ENCODE data around the gene CEP250.
"Not testable (repeated sequence)": the region's sequence is repeated elsewhere in the genome, so short reads cannot be mapped to it uniquely, and the experiment has no call there.

The CEP250 gene

GRCh38 chr20:35457539-35457938 lies 2.1 kb downstream of the CEP250 start:
- not testable (repeated sequence) for DNase-seq (ENCODE audit: low spot score)

- DNase-seq (ENCODE audit: low spot score): no peak
Observed at GRCh38 chr20:35458388-35458787, 3.0 kb downstream of the CEP250 start.

DNA sequence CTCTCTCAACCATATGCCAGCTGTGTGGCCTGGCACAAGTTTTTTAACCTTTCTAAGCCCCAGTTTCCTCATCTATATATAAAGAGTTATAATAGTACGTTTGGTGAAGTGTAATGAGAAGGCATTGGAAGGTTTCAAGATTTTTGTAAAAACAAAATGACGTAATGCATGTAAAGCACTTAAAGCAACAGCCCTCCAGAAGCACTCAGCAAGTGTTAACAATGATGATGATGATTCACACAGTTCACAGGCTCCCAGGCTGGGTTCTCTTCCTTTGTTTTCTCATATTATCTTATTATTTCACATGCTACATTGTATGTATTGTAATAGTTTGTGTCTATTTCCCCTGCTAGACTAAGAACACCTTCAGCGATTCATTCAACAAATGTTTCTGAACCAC lies 6.2 kb downstream of the CEP250 start:
- no peak for DNase-seq (ENCODE audit: low spot score)

GRCh38 chr20:35462351-35462750 lies 7.0 kb downstream of the CEP250 start:
- no peak for DNase-seq (ENCODE audit: low spot score)

- DNase-seq (ENCODE audit: low spot score): peak; percentile 67
Observed at GRCh38 chr20:35463455-35464300, 8.3 kb downstream of the CEP250 start.

DNA sequence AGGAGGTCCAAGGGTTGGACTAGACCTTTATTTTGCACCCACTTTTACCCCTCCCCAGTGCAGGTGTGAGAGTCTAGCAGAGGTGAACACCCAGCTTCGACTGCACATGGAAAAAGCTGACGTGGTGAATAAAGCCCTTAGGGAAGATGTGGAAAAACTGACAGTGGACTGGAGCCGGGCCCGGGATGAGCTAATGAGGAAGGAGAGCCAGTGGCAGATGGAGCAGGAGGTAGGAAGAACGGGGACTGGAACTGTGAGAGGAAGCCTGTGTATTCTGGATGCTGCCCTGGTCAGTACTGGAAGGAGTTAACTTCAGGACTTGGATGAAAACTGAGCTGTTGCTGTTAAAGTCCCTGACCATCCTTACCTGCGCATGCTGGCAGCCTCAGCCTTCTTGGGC lies 10.6 kb downstream of the CEP250 start:
- no peak for DNase-seq (ENCODE audit: low spot score)

GRCh38 chr20:35466856-35467255 lies 11.5 kb downstream of the CEP250 start:
- no peak for DNase-seq (ENCODE audit: low spot score)

GRCh38 chr20:35467339-35468224 lies 12.2 kb downstream of the CEP250 start:
- DNase-seq (ENCODE audit: low spot score): peak; percentile 56

DNA sequence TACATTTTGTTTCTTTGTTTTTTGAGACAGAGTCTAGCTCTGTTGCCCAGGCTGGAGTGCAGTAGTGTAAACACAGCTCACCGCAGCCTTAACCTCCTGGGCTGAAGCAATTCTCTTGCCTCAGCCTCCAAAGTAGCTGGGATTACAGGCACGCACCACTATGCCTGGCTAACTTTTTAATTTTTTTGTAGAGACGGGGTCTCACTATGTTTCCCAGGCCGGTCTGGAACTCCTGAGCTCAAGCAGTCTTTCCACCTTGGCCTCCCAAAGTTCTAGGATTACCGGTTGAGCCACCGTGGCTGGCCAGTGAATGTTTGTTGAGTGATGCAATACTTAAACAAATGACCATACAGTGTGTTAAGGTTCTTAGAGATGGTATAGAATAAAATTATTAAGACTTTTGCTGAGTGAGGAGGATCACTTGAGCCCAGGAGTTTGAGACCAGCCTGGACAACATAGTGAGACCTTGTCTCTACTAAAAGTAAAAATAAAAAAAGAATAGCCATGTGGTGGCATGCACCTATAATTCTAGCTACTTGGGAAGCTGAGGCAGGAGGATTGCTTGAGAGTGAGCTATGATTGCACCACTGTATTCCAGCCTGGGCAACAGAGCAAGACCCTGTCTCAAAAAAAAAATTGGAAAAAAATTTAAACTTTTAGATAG lies 13.4 kb downstream of the CEP250 start:
- no peak for DNase-seq (ENCODE audit: low spot score)

DNA sequence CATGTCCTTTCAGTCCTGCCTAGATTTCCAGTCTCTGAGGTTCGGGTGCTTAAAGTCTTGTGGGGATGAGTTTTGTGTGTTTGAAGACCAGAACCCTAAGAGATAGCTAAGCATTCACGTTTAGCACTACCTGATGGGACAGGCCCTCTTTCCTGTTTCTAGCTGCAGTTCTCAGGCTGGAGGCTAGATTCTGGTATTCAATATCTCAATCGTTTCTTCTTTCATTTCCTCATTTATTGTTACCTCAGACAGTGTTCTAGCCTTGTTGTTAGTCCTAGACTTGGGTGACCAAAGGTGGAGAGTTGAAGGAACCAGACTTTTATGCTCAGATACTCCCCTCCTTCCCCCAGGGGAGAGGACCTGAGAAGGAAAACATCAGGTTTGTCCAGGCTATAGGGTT lies 16.8 kb downstream of the CEP250 start:
- DNase-seq (ENCODE audit: low spot score): no peak

GRCh38 chr20:35473684-35474083 lies 18.3 kb downstream of the CEP250 start:
- no peak for DNase-seq (ENCODE audit: low spot score)

DNA sequence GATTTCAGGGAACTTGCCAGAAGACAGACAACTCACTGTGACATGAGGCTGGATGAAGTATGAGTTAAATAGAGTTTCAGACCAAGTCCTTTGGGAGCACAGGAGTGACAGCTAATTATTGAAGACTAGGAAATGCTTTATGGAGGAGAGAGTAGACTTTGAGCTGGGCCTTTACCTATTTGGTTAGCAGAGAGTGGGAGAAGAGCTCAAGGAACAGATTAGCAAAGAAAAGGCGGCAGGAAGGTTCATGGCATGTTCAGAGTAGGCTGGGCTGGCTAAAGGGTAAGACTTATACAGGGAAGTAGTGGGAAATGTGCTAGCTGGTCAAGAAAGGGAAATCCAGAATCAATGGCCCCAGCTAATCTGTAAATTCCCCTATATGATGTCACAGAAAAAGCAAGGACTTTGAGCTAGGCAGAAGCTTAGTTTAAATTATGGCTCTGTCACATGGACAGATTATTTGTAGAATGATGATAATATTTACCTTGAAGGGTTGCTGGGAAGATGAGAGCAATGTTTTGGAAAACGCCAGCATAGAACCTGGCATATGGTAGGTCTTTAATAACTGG lies 19.0 kb downstream of the CEP250 start:
- no peak for DNase-seq (ENCODE audit: low spot score)

- DNase-seq (ENCODE audit: low spot score): no peak
Observed at GRCh38 chr20:35476288-35476687, 20.9 kb downstream of the CEP250 start.

GRCh38 chr20:35478804-35479472 lies 23.5 kb downstream of the CEP250 start:
- no peak for DNase-seq (ENCODE audit: low spot score)

DNA sequence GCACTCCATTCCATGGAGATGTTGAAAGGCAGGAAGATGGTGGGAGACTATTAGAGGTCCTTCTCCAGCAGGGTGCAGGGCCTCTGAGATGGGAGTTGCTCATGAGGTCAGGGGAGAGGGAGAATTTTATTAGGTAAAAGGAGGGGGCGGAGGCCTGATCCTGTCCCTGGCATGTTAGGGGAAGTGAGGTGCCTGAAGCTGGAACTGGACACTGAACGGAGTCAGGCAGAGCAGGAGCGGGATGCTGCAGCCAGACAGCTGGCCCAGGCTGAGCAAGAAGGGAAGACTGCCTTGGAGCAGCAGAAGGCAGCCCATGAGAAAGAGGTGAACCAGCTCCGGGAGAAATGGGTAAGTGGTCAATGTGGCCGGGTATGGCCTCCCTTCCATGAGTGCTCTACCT lies 24.4 kb downstream of the CEP250 start:
- DNase-seq (ENCODE audit: low spot score): no peak

DNA sequence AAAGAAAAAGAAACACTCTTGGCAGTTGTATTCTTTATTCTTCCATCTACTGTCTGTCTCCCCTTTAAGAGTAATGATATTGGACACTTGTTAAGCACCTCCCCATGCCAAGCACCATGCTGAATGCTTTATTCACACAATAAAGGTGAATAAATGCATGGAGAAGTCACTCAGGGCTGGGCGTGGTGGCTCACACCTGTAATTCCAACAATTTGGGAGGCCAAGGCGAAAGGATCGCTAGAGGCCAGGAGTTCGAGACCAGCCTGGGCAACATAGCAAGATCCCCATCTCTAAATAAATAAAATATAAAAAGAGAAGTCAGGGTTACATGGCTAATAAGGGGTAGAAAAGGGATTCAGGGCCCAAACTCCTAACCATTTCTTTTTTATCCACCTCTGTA lies 32.1 kb downstream of the CEP250 start:
- no peak for DNase-seq (ENCODE audit: low spot score)

- DNase-seq (ENCODE audit: low spot score): no peak
Observed at GRCh38 chr20:35489717-35490116, 34.3 kb downstream of the CEP250 start.

- DNase-seq (ENCODE audit: low spot score): no peak
Observed at GRCh38 chr20:35490736-35491181, 35.4 kb downstream of the CEP250 start.

DNA sequence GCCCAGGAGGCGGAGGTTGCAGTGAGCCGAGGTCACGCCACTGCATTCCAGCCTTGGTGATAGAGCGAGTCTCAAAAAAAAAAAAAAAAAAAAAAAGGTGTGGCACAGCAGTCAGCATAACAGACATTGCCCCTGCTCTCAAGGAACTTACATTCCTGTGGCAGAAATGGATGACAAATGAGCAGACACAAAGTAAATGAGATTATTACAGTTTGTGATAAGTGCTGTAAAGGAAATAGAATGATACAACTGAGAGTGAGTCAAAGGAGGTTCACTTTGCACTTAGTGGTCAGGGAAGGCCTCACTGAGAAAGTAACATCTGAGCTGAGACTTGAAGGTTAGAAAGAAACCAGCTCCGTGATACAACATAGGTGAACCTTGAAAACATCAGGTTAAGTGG lies 36.4 kb downstream of the CEP250 start:
- no peak for DNase-seq (ENCODE audit: low spot score)

- DNase-seq (ENCODE audit: low spot score): no peak
Observed at GRCh38 chr20:35492352-35492751, 37.0 kb downstream of the CEP250 start.

GRCh38 chr20:35496481-35496880 lies 41.1 kb downstream of the CEP250 start:
- no peak for DNase-seq (ENCODE audit: low spot score)

GRCh38 chr20:35497320-35497719 lies 41.9 kb downstream of the CEP250 start:
- no peak for DNase-seq (ENCODE audit: low spot score)

All from ecto neural progenitor cell (in vitro differentiated cells).